HG02678 (cell line): Measurements from ENCODE around the gene CTNNA3.

Source experiments
- ATAC-seq: cut with Tn5 transposase; IDR thresholded peaks from one replicate; pipeline ENCODE4 v1.9.1; 2021; ENCODE audit warnings: mild to moderate bottlenecking, moderate library complexity; ENCODE audit not compliant: unreplicated experiment

Gene CTNNA3

GRCh38 chr10:66964946-66965345 lies 731.0 kb downstream of the CTNNA3 start:
- ATAC-seq: no peak

- ATAC-seq: no peak
Measured at GRCh38 chr10:66958466-66958865, 737.5 kb downstream of the CTNNA3 start.

- ATAC-seq: no peak
Measured at GRCh38 chr10:66951896-66952295, 744.1 kb downstream of the CTNNA3 start.

GRCh38 chr10:66943590-66943989 lies 752.4 kb downstream of the CTNNA3 start:
- no peak for ATAC-seq

- ATAC-seq: no peak
Measured at GRCh38 chr10:66942407-66942806, 753.6 kb downstream of the CTNNA3 start.

- ATAC-seq: no peak
Measured at GRCh38 chr10:66941491-66941890, 754.5 kb downstream of the CTNNA3 start.

- ATAC-seq: no peak
Measured at GRCh38 chr10:66940965-66941364, 755.0 kb downstream of the CTNNA3 start.

- ATAC-seq: no peak
Measured at GRCh38 chr10:66934711-66935110, 761.3 kb downstream of the CTNNA3 start.

GRCh38 chr10:66931949-66932343 lies 764.0 kb downstream of the CTNNA3 start:
- ATAC-seq: no peak

- ATAC-seq: peak; percentile 79
Measured at GRCh38 chr10:66931340-66931948, 764.6 kb downstream of the CTNNA3 start.

- no peak for ATAC-seq
Measured at GRCh38 chr10:66929375-66929774, 766.6 kb downstream of the CTNNA3 start.

- no peak for ATAC-seq
Measured at GRCh38 chr10:66928776-66929175, 767.2 kb downstream of the CTNNA3 start.

- no peak for ATAC-seq
Measured at GRCh38 chr10:66927971-66928770, 767.8 kb downstream of the CTNNA3 start.

GRCh38 chr10:66927251-66927935 lies 768.6 kb downstream of the CTNNA3 start:
- ATAC-seq: no peak

GRCh38 chr10:66926841-66927240 lies 769.2 kb downstream of the CTNNA3 start:
- ATAC-seq: no peak

- peak; percentile 100 for ATAC-seq
Measured at GRCh38 chr10:66925896-66926715, 769.9 kb downstream of the CTNNA3 start, which contains the start of gene LRRTM3. Gene LRRTM3 (plus strand): TSS chr10:66926036.

- no peak for ATAC-seq
Measured at GRCh38 chr10:66925373-66925772, 770.6 kb downstream of the CTNNA3 start.

GRCh38 chr10:66924674-66925345 lies 771.2 kb downstream of the CTNNA3 start:
- ATAC-seq: no peak

- no peak for ATAC-seq
Measured at GRCh38 chr10:66919248-66919647, 776.7 kb downstream of the CTNNA3 start.

- ATAC-seq: no peak
Measured at GRCh38 chr10:66917104-66917503, 778.9 kb downstream of the CTNNA3 start.
